HEK293T (cell line): Measurements from ENCODE around the gene TBL1X.

Source experiments
- LEF1 ChIP-seq: fragments of 450-650 bp; IDR thresholded peaks from 2 replicates; pipeline ENCODE4 v1.6.1; 2017; ENCODE audit warnings: mild to moderate bottlenecking, borderline replicate concordance
- SP1 ChIP-seq: fragments of 450-650 bp; IDR thresholded peaks from 2 replicates; pipeline ENCODE4 v1.6.1; 2017

GRCh38 chrX:9638871-9639270 is 174.0 kb downstream of the TBL1X start:
- TF ChIP-seq LEF1: no peak
- TF ChIP-seq SP1: no peak
